NCI-H2029 (cell line): ENCODE results near the gene MIOX.
"Not testable (repeated sequence)": the region's sequence is repeated elsewhere in the genome, so short reads cannot be mapped to it uniquely, and the experiment has no call there.

ENCODE experiments used
- DNase-seq: peaks from one replicate; lab custom pipeline; 2025; lab: John Stamatoyannopoulos, UW

Gene MIOX

GRCh38 chr22:50529897-50530579 is 43.4 kb downstream of the MIOX start, which contains the start of gene TYMP:
TYMP (minus strand) TSS chr22:50530012; CDS start chr22:50529709, 303 bp downstream.
- no peak for DNase-seq

GRCh38 chr22:50530580-50530876 is 43.9 kb downstream of the MIOX start:
- no peak for DNase-seq

- DNase-seq, result no peak
Measured at GRCh38 chr22:50530877-50531545, 44.4 kb downstream of the MIOX start.

GRCh38 chr22:50531546-50531961 is 44.9 kb downstream of the MIOX start:
- DNase-seq, result no peak

GRCh38 chr22:50531962-50532674 is 45.5 kb downstream of the MIOX start:
- no peak for DNase-seq

GRCh38 chr22:50532824-50533796 is 46.5 kb downstream of the MIOX start:
- no peak for DNase-seq

- DNase-seq, result not testable (repeated sequence)
Measured at GRCh38 chr22:50533856-50534711, 47.4 kb downstream of the MIOX start.

GRCh38 chr22:50535113-50535512 is 48.5 kb downstream of the MIOX start:
- no peak for DNase-seq

GRCh38 chr22:50536226-50536625 is 49.6 kb downstream of the MIOX start:
- no peak for DNase-seq

- DNase-seq, result no peak
Measured at GRCh38 chr22:50537765-50538164, 51.1 kb downstream of the MIOX start.
